A549 (cell line): ENCODE measurements around the gene SLC28A3. TPM values are rescaled to one million over a fixed set of nuclear protein-coding genes. Genes with fewer than 3 reads are reported as not detected.

Experiments used
- ATAC-seq, 2 experiments: fragments of 200-7000 bp in 1 of 2; fragments of >200 bp in 1 of 2; cut with Nextera tagmentation in 1 of 2; cut with Tn5 transposase in 1 of 2; 3 replicates each; pipeline versions ENCODE4 v1.8.0 to v1.9.1; 2018 to 2020; ENCODE audit warnings: mild to moderate bottlenecking in 1 of 2, moderate library complexity in 1 of 2
- CTCF ChIA-PET: fragments of 300-600 bp; sonication (Branson Sonifier 250); formaldehyde crosslinking; extraction: SDS; loops from one replicate; lab custom pipeline; 2021; ENCODE audit warnings: antibody characterized with exemption, inconsistent platforms; lab: Yijun Ruan, JAX
- POLR2A ChIA-PET: fragments of 350-600 bp; formaldehyde crosslinking; extraction: SDS; loops from one replicate; lab custom pipeline; 2021; ENCODE audit warnings: antibody characterized with exemption, inconsistent platforms; lab: Yijun Ruan, JAX
- DNase-seq, 2 experiments: peaks; one replicate each; pipeline versions ENCODE4 v3.0.0 to v3.0.0-alpha.2; 2011 to 2016; ENCODE audit warnings: low read depth in 1 of 2, low spot score in 1 of 2
- FAIRE-seq: peaks from 2 replicates; lab custom pipeline; 2011; peaks lifted over from hg19 to GRCh38; lab: Jason Lieb, UNC
- H3K27ac ChIP-seq, 2 experiments: fragments of >200 bp; sonication (Bioruptor Twin); formaldehyde crosslinking; 3 replicates each; pipeline ENCODE4 v1.5.1; 2016 to 2017
- H3K4me1 ChIP-seq: fragments of >200 bp; sonication (Bioruptor Twin); formaldehyde crosslinking; 3 replicates; pipeline ENCODE4 v1.6.1; 2016
- H3K4me2 ChIP-seq: fragments of >200 bp; sonication (Bioruptor Twin); formaldehyde crosslinking; 3 replicates; pipeline ENCODE4 v1.6.1; 2016
- H3K4me3 ChIP-seq: fragments of >200 bp; sonication (Bioruptor Twin); formaldehyde crosslinking; 3 replicates; pipeline ENCODE4 v1.5.1; 2016
- H3K9me3 ChIP-seq: fragments of >200 bp; sonication (Bioruptor Twin); formaldehyde crosslinking; 3 replicates; pipeline ENCODE4 v1.6.1; 2016
- CBX2 ChIP-seq: fragments of 200-600 bp; sonication (generic); IDR thresholded peaks from 2 replicates; pipeline ENCODE4 v1.6.1; 2016; ENCODE audit warnings: low read depth, mild to moderate bottlenecking, borderline replicate concordance
- CBX8 ChIP-seq: fragments of 200-600 bp; sonication (generic); IDR thresholded peaks from 2 replicates; pipeline ENCODE4 v1.6.1; 2016
- CHD2 ChIP-seq: fragments of 150-350 bp; IDR thresholded peaks from 2 replicates; pipeline ENCODE4 v1.6.1; 2014; ENCODE audit warnings: low read length; ENCODE audit not compliant: partially characterized antibody
- ESRRA ChIP-seq: fragments of 150-350 bp; IDR thresholded peaks from 2 replicates; pipeline ENCODE4 v1.6.1; 2014; ENCODE audit warnings: mild to moderate bottlenecking, low read length, borderline replicate concordance
- FOXS1 ChIP-seq: fragments of 250-450 bp; sonication (Bioruptor Pico); IDR thresholded peaks from 2 replicates; pipeline ENCODE4 v1.5.0; 2020; ENCODE audit warnings: mild to moderate bottlenecking, moderate library complexity
- HEYL ChIP-seq: fragments of 250-450 bp; sonication (Bioruptor Pico); IDR thresholded peaks from 2 replicates; pipeline ENCODE4 v1.8.0; 2021; ENCODE audit warnings: mild to moderate bottlenecking, moderate library complexity
- MAFK ChIP-seq: fragments of 450-650 bp; IDR thresholded peaks from 2 replicates; pipeline ENCODE4 v1.6.1; 2014; ENCODE audit not compliant: partially characterized antibody
- MYC ChIP-seq: IDR thresholded peaks from 2 replicates; pipeline ENCODE4 v1.6.1; 2012; ENCODE audit warnings: mild to moderate bottlenecking, inconsistent platforms, low read length, improper control_type of control experiment, borderline replicate concordance
- NR3C1 ChIP-seq: fragments of >200 bp; sonication (Bioruptor Twin); formaldehyde crosslinking; IDR thresholded peaks from 3 replicates; pipeline ENCODE4 v1.6.1; 2017
- RAD21 ChIP-seq, 2 experiments: fragments of >200 bp in 1 of 2; sonication (Bioruptor Twin) in 1 of 2; formaldehyde crosslinking in 1 of 2; IDR thresholded peaks in 1 of 2; conservative IDR thresholded peaks in 1 of 2; 2 replicates in 1 of 2; 3 replicates in 1 of 2; pipeline ENCODE4 v1.6.1; 2012 to 2018; ENCODE audit warnings: inconsistent platforms in 1 of 2
- RFX5 ChIP-seq: fragments of 450-650 bp; IDR thresholded peaks from 2 replicates; pipeline ENCODE4 v1.7.1; 2014; ENCODE audit warnings: antibody characterized with exemption, mild to moderate bottlenecking, moderate library complexity
- SREBF2 ChIP-seq: fragments of 450-650 bp; IDR thresholded peaks from 2 replicates; pipeline ENCODE4 v1.6.1; 2014; ENCODE audit warnings: mild to moderate bottlenecking, moderate library complexity
- ZFP36 ChIP-seq: fragments of 450-650 bp; IDR thresholded peaks from 2 replicates; pipeline ENCODE4 v1.6.1; 2014; ENCODE audit warnings: borderline replicate concordance; ENCODE audit not compliant: partially characterized antibody
- ZSCAN20 ChIP-seq: fragments of 250-450 bp; sonication (Bioruptor Pico); IDR thresholded peaks from 2 replicates; pipeline ENCODE4 v1.8.0; 2022; ENCODE audit warnings: mild to moderate bottlenecking, moderate library complexity
- WGBS: methylation state at CpG from one replicate; pipeline ENCODE4 v1.1.6; 2017; ENCODE audit errors: missing lambda C conversion rate; 5-methylcytosine and 5-hydroxymethylcytosine counted together
- polyA plus RNA-seq, 4 experiments: library from polyadenylated mRNA; depleted of rRNA in 3 of 4; stranded (reverse); fragments of >200 nt; fragmentation: RNase III in 1 of 4; extraction: RNeasy Plus Mini Kit Qiagen cat#74134 plus additional on column Dnase treatment in 1 of 4; gene quantifications; 2 replicates in 3 of 4; 3 replicates in 1 of 4; pipeline ENCODE4 v1.2.3, GENCODE V29; 2011 to 2017
- TF ChIP-seq, protein P1 (sequence below): fragments of >200 bp; sonication (Bioruptor Twin); formaldehyde crosslinking; IDR thresholded peaks from 2 replicates; pipeline ENCODE4 v1.6.1; 2016
- TF ChIP-seq, protein P2 (sequence below): fragments of 200-600 bp; sonication (generic); IDR thresholded peaks from 2 replicates; pipeline ENCODE4 v1.6.1; 2016; ENCODE audit warnings: antibody characterized with exemption, mild to moderate bottlenecking, moderate library complexity
- TF ChIP-seq, protein P3 (sequence below): fragments of 250-450 bp; sonication (Bioruptor Pico); IDR thresholded peaks from 2 replicates; pipeline ENCODE4 v1.5.0; 2020; ENCODE audit warnings: low read depth, mild to moderate bottlenecking, moderate library complexity
- TF ChIP-seq, protein P4 (sequence below): IDR thresholded peaks from 2 replicates; pipeline ENCODE4 v1.6.1; 2012

Gene SLC28A3
- polyA plus RNA-seq, 2 of the 4 experiments (the other 2 are of a cell fraction): not detected

DNA sequence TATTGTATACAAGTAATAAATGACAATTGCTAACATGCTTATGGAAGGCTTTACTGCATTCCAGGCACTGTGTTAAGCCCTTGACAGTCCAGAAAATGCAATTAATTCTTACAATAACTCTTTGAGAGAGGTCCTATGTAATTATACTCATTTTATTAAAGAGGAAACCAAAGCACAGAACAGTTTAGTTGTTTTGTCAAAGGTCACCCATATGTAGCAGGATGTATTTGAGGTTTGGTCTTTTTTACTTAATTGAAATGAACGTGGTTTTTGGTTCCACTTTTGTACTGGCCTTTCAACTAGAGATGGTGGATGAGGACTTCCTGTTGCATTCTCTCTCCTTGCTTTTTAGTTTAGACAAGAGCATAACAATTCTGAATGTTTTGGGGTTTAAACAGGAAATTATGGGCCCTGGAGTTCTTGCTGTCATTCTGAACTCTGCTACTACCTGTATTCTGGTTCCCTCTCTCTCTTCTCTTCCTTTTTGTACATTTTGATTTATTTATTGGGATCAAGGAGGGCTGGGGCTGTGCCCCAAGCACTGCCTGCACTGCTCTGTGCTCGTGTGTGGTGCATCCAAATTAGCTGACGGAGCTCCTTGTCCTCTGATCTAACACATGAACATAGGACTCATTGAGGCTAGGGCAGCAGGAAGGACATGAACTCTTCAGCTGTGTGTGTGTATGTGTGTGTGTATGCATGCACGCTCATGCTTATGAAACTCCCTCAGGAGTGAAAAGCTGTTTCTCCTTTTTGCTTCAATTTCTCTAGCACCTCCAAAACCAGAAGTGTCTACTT, 47.4 kb downstream of the SLC28A3 start:
- WGBS: 51% methylated on average over 4 of the region's 4 CpGs
- Histone ChIP-seq H3K27ac (no peak overlapping the region), H3K4me3 (no peak overlapping the region), H3K4me1 (0 out of 3 replicates have a peak, but pooled peaks cover 3% of the 10 kb centered on the region), H3K4me2 (no peak overlapping the region), H3K9me3 (no peaks in the 10 kb centered on the region)
- DNase-seq (no peak), FAIRE-seq (no peak), ATAC-seq (no peak)
- POLR2A ChIA-PET: no interaction called here
- CTCF ChIA-PET: interaction anchor here (0.6 to 3.6 kb wide), 4 partner anchors 22 to 206 kb away, joined by 3 to 18 read pairs (median 6); no protein-coding TSS in a partner anchor
- TF ChIP-seq, protein P1, sequence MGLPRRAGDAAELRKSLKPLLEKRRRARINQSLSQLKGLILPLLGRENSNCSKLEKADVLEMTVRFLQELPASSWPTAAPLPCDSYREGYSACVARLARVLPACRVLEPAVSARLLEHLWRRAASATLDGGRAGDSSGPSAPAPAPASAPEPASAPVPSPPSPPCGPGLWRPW: no peak
- TF ChIP-seq HEYL (CRISPR knock-in tag): no peak
- no peak for TF ChIP-seq RAD21 (conservative IDR thresholded peaks at IDR 0.05 in 1 of 2, IDR thresholded peaks at IDR 0.05 in 1 of 2)
- TF ChIP-seq, protein P2, sequence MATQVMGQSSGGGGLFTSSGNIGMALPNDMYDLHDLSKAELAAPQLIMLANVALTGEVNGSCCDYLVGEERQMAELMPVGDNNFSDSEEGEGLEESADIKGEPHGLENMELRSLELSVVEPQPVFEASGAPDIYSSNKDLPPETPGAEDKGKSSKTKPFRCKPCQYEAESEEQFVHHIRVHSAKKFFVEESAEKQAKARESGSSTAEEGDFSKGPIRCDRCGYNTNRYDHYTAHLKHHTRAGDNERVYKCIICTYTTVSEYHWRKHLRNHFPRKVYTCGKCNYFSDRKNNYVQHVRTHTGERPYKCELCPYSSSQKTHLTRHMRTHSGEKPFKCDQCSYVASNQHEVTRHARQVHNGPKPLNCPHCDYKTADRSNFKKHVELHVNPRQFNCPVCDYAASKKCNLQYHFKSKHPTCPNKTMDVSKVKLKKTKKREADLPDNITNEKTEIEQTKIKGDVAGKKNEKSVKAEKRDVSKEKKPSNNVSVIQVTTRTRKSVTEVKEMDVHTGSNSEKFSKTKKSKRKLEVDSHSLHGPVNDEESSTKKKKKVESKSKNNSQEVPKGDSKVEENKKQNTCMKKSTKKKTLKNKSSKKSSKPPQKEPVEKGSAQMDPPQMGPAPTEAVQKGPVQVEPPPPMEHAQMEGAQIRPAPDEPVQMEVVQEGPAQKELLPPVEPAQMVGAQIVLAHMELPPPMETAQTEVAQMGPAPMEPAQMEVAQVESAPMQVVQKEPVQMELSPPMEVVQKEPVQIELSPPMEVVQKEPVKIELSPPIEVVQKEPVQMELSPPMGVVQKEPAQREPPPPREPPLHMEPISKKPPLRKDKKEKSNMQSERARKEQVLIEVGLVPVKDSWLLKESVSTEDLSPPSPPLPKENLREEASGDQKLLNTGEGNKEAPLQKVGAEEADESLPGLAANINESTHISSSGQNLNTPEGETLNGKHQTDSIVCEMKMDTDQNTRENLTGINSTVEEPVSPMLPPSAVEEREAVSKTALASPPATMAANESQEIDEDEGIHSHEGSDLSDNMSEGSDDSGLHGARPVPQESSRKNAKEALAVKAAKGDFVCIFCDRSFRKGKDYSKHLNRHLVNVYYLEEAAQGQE: no peak
- no peak for TF ChIP-seq FOXS1 (CRISPR knock-in tag)
- TF ChIP-seq ZSCAN20: no peak
- TF ChIP-seq CHD2: no peak
- TF ChIP-seq ESRRA: no peak
- TF ChIP-seq CBX2: no peak
- TF ChIP-seq NR3C1: no peak
- no peak for TF ChIP-seq ZFP36
- TF ChIP-seq MAFK: no peak
- no peak for TF ChIP-seq MYC
- TF ChIP-seq SREBF2: no peak
- no peak for TF ChIP-seq CBX8

DNA sequence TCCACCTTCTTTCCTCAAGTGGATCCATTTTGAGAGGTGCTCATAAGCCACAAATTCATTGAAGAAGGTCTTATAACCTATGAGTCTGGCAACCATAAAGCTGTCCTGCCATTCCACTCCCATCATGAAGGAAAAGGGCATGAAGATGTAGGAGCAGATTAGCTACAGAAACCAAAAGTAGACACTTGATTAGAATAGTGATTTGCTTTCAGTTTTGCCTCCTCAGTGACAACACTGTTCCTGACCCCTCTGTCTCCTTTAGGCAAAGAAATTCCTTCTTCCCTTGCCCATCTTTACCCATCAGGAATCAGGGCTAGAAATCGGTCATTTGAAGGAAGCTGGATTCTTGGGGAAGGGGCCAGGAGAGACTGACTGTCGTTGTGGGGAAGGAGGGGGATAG, 55.2 kb downstream of the SLC28A3 start:
- 0% methylated on average over 2 of the region's 2 CpGs for WGBS
- no peak overlapping the region for H3K27ac ChIP-seq
- TF ChIP-seq, protein P3, sequence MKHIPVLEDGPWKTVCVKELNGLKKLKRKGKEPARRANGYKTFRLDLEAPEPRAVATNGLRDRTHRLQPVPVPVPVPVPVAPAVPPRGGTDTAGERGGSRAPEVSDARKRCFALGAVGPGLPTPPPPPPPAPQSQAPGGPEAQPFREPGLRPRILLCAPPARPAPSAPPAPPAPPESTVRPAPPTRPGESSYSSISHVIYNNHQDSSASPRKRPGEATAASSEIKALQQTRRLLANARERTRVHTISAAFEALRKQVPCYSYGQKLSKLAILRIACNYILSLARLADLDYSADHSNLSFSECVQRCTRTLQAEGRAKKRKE (CRISPR knock-in tag): no peak
- TF ChIP-seq, protein P4, sequence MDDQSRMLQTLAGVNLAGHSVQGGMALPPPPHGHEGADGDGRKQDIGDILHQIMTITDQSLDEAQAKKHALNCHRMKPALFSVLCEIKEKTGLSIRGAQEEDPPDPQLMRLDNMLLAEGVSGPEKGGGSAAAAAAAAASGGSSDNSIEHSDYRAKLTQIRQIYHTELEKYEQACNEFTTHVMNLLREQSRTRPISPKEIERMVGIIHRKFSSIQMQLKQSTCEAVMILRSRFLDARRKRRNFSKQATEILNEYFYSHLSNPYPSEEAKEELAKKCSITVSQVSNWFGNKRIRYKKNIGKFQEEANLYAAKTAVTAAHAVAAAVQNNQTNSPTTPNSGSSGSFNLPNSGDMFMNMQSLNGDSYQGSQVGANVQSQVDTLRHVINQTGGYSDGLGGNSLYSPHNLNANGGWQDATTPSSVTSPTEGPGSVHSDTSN: no peak
- no peak for TF ChIP-seq RFX5
- TF ChIP-seq, all 56 proteins: peak for 0
- Histone ChIP-seq H3K4me1 (no peaks in the 10 kb centered on the region), H3K4me3 (no peak overlapping the region), H3K9me3 (no peaks in the 10 kb centered on the region), H3K4me2 (no peak overlapping the region)
- DNase-seq (no peak), ATAC-seq (no peak), FAIRE-seq (no peak)
- ChIA-PET CTCF (interaction anchor here (1.1 to 1.6 kb wide), 4 partner anchors 11 to 34 kb away, joined by 3 to 5 read pairs (median 4); no protein-coding TSS in a partner anchor), POLR2A (no interaction called here)
